Measurements from ENCODE around the gene TANK.

The TANK gene

DNA sequence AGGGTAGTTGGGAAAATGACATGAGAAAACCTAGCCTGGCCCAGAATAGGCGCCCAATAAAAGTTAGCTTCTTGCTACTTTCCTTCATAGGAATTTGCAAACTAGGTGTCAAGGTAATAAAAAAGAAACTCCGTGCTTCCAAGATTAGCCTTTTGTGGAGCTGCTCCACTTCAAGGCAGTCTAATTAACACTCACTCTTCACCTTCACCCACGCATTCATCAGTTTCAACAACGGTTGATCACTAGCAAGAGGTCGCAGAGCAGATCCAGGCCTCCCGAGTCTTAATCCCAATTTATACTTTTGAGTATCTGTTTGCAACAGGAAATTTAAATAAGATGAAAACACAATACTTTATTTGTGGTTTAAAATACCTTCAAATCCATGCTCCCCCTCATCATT, 39.5 kb upstream of the TANK start:
- TF ChIP-seq ZC3H10 (CRISPR knock-in tag; IDR thresholded peaks at IDR 0.05) (no peak), ZNF70 (CRISPR knock-in tag; IDR thresholded peaks at IDR 0.05) (no peak), ZFP3 (CRISPR knock-in tag; IDR thresholded peaks at IDR 0.05) (no peak), ESRRG (CRISPR knock-in tag; IDR thresholded peaks at IDR 0.05) (no peak), GLIS3 (CRISPR knock-in tag; IDR thresholded peaks at IDR 0.05) (no peak), TOX (CRISPR knock-in tag; IDR thresholded peaks at IDR 0.05; ENCODE audit: borderline replicate concordance) (no peak), ARNTL (CRISPR knock-in tag; IDR thresholded peaks at IDR 0.05; ENCODE audit: borderline replicate concordance, low read depth) (no peak), CSDC2 (CRISPR knock-in tag; IDR thresholded peaks at IDR 0.05) (no peak), ISL1 (CRISPR knock-in tag; IDR thresholded peaks at IDR 0.05) (no peak), BACH2 (CRISPR knock-in tag; IDR thresholded peaks at IDR 0.05; ENCODE audit: borderline replicate concordance) (no peak), SNAI2 (CRISPR knock-in tag; IDR thresholded peaks at IDR 0.05) (no peak), ZFP30 (CRISPR knock-in tag; IDR thresholded peaks at IDR 0.05) (no peak)
- TF ChIP-seq, protein P1, sequence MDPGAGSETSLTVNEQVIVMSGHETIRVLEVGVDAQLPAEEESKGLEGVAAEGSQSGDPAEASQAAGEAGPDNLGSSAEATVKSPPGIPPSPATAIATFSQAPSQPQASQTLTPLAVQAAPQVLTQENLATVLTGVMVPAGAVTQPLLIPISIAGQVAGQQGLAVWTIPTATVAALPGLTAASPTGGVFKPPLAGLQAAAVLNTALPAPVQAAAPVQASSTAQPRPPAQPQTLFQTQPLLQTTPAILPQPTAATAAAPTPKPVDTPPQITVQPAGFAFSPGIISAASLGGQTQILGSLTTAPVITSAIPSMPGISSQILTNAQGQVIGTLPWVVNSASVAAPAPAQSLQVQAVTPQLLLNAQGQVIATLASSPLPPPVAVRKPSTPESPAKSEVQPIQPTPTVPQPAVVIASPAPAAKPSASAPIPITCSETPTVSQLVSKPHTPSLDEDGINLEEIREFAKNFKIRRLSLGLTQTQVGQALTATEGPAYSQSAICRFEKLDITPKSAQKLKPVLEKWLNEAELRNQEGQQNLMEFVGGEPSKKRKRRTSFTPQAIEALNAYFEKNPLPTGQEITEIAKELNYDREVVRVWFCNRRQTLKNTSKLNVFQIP (CRISPR knock-in tag; IDR thresholded peaks at IDR 0.05; ENCODE audit: borderline replicate concordance, low read depth), result no peak
- TF ChIP-seq, protein P2, sequence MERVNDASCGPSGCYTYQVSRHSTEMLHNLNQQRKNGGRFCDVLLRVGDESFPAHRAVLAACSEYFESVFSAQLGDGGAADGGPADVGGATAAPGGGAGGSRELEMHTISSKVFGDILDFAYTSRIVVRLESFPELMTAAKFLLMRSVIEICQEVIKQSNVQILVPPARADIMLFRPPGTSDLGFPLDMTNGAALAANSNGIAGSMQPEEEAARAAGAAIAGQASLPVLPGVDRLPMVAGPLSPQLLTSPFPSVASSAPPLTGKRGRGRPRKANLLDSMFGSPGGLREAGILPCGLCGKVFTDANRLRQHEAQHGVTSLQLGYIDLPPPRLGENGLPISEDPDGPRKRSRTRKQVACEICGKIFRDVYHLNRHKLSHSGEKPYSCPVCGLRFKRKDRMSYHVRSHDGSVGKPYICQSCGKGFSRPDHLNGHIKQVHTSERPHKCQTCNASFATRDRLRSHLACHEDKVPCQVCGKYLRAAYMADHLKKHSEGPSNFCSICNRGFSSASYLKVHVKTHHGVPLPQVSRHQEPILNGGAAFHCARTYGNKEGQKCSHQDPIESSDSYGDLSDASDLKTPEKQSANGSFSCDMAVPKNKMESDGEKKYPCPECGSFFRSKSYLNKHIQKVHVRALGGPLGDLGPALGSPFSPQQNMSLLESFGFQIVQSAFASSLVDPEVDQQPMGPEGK (CRISPR knock-in tag; IDR thresholded peaks at IDR 0.05; ENCODE audit: borderline replicate concordance), result no peak
- no peak for ATAC-seq

DNA sequence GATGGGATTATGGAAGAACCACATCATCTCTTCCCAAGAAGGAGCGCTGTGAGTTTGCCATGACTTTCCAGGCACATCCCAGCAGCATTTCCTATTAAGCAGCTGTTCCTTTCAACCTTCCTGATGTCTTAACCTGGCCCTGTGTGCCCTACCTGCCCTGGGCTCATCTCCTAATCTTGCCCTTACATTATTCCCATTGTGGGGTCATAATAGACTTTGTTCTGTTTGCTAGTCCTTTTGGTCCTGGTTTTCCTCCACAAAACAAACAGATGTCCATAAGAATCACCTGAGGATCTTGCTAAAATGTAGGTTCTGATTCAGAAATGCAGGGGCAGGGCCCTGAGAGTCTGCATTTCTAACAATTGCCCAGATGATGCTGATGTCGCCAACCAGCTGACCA, 38.6 kb upstream of the TANK start:
- TF ChIP-seq ZNF565 (CRISPR knock-in tag; conservative IDR thresholded peaks at IDR 0.05; ENCODE audit: low read depth) (no peak), ZFP30 (CRISPR knock-in tag; IDR thresholded peaks at IDR 0.05) (no peak)
- ATAC-seq, result no peak

DNA sequence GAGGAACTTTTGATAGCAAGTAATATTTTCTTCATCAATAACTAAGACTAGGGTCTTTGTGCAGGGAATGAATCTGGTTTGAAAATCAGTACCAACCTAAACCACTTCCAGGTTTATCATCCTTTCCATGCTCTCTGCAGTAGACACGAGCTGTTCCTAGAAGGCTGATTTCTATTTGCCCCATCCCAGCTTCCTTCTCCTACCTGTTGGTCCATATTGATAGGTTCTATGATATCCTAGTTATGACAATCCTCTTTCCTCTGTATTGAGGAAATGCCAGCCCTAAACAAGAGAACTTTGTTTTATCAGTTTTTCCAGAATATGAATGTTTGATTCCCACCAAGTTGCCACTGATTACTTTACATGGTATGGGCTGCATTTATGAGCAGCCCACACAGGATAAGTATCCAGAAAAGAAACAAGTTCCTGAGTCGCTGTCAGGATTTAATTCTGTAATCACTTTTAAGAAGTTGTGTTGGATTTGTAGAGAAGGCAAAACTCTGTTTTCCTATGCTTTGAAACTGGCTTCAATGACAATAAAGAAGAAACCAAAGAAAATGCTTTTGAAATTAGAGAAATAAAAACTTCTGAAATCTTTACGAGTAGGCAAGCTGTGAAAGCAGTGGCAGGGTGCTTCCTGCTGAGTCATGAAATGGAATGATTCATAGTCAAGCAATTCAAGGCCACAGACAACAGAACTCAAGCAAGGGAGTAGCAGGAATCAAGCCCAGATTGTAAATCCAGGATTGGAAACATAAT, 37.3 kb upstream of the TANK start:
- ATAC-seq, result peak; percentile 99

DNA sequence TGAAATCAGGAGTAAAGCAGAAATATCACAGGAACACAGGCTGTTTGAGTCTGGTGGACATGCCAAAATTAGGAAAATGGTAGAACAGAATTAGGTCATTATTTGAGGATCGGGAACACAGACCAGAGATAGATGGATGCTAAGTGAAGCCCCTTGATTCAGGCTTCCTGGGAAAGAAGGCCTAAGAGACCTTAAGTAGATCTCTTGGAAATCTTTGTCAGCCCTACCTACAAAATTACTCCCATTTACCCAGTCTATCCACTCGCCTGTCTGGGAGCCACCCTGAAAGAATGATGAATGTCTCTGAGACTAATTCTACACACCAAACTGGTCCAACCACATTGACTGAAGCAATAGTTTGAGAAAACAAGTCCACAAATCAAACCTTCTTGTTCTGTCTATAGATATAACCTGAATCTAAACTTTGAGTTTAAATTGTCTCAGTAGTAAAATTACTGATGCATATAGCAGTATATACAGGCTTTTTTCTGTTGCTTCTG, 36.6 kb upstream of the TANK start:
- TF ChIP-seq CSDC2 (CRISPR knock-in tag; IDR thresholded peaks at IDR 0.05) (no peak), ZFP3 (CRISPR knock-in tag; IDR thresholded peaks at IDR 0.05) (no peak), ARNTL (CRISPR knock-in tag; IDR thresholded peaks at IDR 0.05; ENCODE audit: borderline replicate concordance, low read depth) (no peak), ZNF565 (CRISPR knock-in tag; conservative IDR thresholded peaks at IDR 0.05; ENCODE audit: low read depth) (no peak), OSR1 (CRISPR knock-in tag; IDR thresholded peaks at IDR 0.05) (no peak), ZC3H10 (CRISPR knock-in tag; IDR thresholded peaks at IDR 0.05) (no peak), TCF4 (CRISPR knock-in tag; IDR thresholded peaks at IDR 0.05; ENCODE audit: borderline replicate concordance) (no peak), ESRRG (CRISPR knock-in tag; IDR thresholded peaks at IDR 0.05) (no peak), RARB (CRISPR knock-in tag; IDR thresholded peaks at IDR 0.05) (no peak), BACH2 (CRISPR knock-in tag; IDR thresholded peaks at IDR 0.05; ENCODE audit: borderline replicate concordance) (no peak), SNAI2 (CRISPR knock-in tag; IDR thresholded peaks at IDR 0.05) (no peak), ZFP30 (CRISPR knock-in tag; IDR thresholded peaks at IDR 0.05) (no peak), ZNF8 (CRISPR knock-in tag; IDR thresholded peaks at IDR 0.05) (no peak)
- TF ChIP-seq, protein P3, sequence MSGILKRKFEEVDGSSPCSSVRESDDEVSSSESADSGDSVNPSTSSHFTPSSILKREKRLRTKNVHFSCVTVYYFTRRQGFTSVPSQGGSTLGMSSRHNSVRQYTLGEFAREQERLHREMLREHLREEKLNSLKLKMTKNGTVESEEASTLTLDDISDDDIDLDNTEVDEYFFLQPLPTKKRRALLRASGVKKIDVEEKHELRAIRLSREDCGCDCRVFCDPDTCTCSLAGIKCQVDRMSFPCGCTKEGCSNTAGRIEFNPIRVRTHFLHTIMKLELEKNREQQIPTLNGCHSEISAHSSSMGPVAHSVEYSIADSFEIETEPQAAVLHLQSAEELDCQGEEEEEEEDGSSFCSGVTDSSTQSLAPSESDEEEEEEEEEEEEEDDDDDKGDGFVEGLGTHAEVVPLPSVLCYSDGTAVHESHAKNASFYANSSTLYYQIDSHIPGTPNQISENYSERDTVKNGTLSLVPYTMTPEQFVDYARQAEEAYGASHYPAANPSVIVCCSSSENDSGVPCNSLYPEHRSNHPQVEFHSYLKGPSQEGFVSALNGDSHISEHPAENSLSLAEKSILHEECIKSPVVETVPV (CRISPR knock-in tag; IDR thresholded peaks at IDR 0.05), result no peak
- TF ChIP-seq, protein P2 (CRISPR knock-in tag; IDR thresholded peaks at IDR 0.05; ENCODE audit: borderline replicate concordance), result no peak
- TF ChIP-seq, protein P4, sequence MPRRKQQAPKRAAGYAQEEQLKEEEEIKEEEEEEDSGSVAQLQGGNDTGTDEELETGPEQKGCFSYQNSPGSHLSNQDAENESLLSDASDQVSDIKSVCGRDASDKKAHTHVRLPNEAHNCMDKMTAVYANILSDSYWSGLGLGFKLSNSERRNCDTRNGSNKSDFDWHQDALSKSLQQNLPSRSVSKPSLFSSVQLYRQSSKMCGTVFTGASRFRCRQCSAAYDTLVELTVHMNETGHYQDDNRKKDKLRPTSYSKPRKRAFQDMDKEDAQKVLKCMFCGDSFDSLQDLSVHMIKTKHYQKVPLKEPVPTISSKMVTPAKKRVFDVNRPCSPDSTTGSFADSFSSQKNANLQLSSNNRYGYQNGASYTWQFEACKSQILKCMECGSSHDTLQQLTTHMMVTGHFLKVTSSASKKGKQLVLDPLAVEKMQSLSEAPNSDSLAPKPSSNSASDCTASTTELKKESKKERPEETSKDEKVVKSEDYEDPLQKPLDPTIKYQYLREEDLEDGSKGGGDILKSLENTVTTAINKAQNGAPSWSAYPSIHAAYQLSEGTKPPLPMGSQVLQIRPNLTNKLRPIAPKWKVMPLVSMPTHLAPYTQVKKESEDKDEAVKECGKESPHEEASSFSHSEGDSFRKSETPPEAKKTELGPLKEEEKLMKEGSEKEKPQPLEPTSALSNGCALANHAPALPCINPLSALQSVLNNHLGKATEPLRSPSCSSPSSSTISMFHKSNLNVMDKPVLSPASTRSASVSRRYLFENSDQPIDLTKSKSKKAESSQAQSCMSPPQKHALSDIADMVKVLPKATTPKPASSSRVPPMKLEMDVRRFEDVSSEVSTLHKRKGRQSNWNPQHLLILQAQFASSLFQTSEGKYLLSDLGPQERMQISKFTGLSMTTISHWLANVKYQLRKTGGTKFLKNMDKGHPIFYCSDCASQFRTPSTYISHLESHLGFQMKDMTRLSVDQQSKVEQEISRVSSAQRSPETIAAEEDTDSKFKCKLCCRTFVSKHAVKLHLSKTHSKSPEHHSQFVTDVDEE (CRISPR knock-in tag; IDR thresholded peaks at IDR 0.05), result no peak
- no peak; the same call in 2 of the 3 replicates for ATAC-seq

More for the DNA sequence above, 37.3 kb upstream of the TANK start:
- TF ChIP-seq, protein P1 (CRISPR knock-in tag; IDR thresholded peaks at IDR 0.05; ENCODE audit: borderline replicate concordance, low read depth), result no peak
- TF ChIP-seq PPARA (CRISPR knock-in tag; IDR thresholded peaks at IDR 0.05; ENCODE audit: borderline replicate concordance), result no peak
- 0 out of 2 replicates have a peak, but pooled peaks have one; percentile 14 for TF ChIP-seq ZNF8 (CRISPR knock-in tag; IDR thresholded peaks at IDR 0.05)
- 0 out of 2 replicates have a peak, but pooled peaks have one; percentile 76 for TF ChIP-seq SNAI2 (CRISPR knock-in tag; IDR thresholded peaks at IDR 0.05)
- no peak for TF ChIP-seq TOX (CRISPR knock-in tag; IDR thresholded peaks at IDR 0.05; ENCODE audit: borderline replicate concordance)
- no peak for TF ChIP-seq RARB (CRISPR knock-in tag; IDR thresholded peaks at IDR 0.05)
- peak; percentile 44; the same call in 1 of the 2 replicates for TF ChIP-seq ISL1 (CRISPR knock-in tag; IDR thresholded peaks at IDR 0.05)
